ENCODE results near the gene TSPAN14. TPM values are rescaled to one million over a fixed set of nuclear protein-coding genes. Genes with fewer than 3 reads are reported as not detected.

The TSPAN14 gene
- total RNA-seq, 2 experiments from 2014 or later, result 17.0 to 33.4 TPM

DNA sequence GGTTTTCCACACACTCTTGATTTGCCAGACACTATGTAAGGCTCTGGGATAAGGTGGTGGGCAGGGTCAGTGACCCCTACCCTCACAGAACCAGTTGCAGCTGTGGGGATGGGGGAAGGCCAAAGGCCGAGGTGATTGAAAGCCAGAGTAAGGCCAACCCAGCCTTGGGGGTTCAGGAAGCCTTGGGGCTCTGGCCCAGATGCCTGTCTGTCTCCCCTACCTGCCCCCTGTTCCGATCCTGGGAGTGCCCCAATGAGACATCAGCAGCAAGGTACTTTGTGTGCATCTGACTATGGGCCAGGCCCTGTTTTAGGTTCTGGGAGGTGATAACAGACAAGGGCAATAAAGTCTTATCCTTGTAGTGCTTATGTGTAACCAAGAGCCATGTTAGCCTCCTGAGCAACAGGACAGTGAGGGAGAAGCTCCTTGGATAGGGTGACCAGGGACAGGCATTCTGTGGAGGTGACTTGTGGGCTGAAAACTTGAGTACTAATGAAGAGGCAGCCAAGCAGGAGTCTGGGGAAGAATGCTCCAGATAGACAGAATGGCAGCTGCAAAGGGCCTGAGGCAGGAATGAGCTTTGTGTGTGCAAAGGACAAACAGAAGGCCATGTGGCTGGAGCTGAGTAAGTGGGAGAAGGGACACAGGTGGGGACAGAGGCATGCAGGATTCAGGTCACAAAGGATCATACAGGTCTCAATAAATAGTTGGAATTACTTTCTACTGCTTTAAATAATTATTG, 35.4 kb downstream of the TSPAN14 start:
- Histone ChIP-seq H3K4me2 (ENCODE audit: low read length) (no peak overlapping the region), H3K27ac (ENCODE audit: low read depth, low read length, poor library complexity, severe bottlenecking) (no peak overlapping the region), H3K4me3 (ENCODE audit: low read depth, low read length, poor library complexity, severe bottlenecking) (no peak overlapping the region), H3K9me3 (ENCODE audit: low read length) (no peaks in the 10 kb centered on the region), H3K36me3 (ENCODE audit: insufficient read depth, low read length) (peaks cover 61% of the 10 kb centered on the region), H2AFZ (ENCODE audit: low read length) (no peak overlapping the region), H4K20me1 (ENCODE audit: insufficient read depth, low read length) (no peaks in the 10 kb centered on the region), H3K79me2 (ENCODE audit: insufficient read depth, low read depth, low read length) (peaks cover 28% of the 10 kb centered on the region), H3K4me1 (ENCODE audit: insufficient read depth, low read length, poor library complexity, severe bottlenecking) (peaks cover 32% of the 10 kb centered on the region), H3K9me2 (ENCODE audit: insufficient read depth, low read length) (no peaks in the 10 kb centered on the region)
- no peak for DNase-seq (ENCODE audit: low spot score)
- BruUV-seq (replicated peaks), result no TSS peak
- ChIA-PET CTCF (ENCODE audit: unreplicated experiment) (no interaction called here), POLR2A (interaction anchor here (2.0 kb wide), 1 partner anchor 16 kb away, joined by 7 read pairs; no protein-coding TSS in a partner anchor)
- intact Hi-C loops (cut with micrococcal nuclease; ENCODE audit: unreplicated experiment), result no loop called here
- TF ChIP-seq, protein P1, sequence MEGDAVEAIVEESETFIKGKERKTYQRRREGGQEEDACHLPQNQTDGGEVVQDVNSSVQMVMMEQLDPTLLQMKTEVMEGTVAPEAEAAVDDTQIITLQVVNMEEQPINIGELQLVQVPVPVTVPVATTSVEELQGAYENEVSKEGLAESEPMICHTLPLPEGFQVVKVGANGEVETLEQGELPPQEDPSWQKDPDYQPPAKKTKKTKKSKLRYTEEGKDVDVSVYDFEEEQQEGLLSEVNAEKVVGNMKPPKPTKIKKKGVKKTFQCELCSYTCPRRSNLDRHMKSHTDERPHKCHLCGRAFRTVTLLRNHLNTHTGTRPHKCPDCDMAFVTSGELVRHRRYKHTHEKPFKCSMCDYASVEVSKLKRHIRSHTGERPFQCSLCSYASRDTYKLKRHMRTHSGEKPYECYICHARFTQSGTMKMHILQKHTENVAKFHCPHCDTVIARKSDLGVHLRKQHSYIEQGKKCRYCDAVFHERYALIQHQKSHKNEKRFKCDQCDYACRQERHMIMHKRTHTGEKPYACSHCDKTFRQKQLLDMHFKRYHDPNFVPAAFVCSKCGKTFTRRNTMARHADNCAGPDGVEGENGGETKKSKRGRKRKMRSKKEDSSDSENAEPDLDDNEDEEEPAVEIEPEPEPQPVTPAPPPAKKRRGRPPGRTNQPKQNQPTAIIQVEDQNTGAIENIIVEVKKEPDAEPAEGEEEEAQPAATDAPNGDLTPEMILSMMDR (conservative IDR thresholded peaks at IDR 0.05; ENCODE audit: low read length), result no peak
- no peak for TF ChIP-seq EZH2phosphoT487 (IDR thresholded peaks at IDR 0.05; ENCODE audit: borderline replicate concordance, low read depth, low read length)

DNA sequence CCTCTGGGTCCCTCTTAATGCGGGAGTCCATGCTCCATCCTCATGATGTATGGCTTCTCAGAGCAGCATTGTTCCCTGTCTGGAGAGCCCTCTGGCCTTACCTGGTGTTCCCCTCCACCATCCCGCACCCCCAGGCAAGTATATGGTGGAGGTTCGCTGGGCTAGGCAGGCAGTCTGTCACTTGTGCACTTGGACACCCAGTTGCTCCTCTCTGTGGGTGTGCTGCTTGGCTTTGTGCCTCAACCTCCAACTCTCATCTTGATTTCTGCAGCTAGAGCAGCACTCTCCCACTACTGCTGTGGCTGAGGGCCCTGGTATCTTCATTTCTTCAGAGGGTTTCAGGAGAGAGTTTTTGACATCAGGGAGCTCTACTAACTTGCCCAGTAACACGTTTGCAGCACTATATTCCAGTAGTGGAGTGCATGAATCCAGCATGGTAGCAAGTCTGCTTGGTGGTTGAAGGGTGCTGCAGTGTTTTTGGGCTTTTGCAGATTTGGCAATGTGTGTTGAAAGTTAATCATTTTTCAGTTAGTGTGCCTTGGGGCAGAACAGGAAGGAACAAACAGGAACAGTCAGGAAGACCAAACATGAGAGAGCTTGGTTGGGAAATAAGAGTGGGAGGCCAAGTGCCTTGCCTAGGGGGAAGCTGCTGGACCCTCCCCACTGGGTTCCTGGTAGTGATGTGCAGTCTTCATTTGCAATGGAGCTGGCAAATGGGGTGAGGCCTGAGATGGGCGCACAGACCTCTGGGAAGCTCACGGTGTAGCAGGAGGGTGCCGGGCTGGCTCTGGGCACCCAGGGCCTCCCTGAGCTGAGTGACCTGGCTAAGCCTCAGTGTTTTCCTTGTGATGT, 37.4 kb downstream of the TSPAN14 start:
- no peak overlapping the region for H3K4me3 ChIP-seq (ENCODE audit: low read depth, low read length, poor library complexity, severe bottlenecking)
- no peak overlapping the region for H3K4me2 ChIP-seq (ENCODE audit: low read length)
- ChIA-PET CTCF (ENCODE audit: unreplicated experiment) (interaction anchor here (1.0 kb wide), 1 partner anchor 45 kb away, joined by 3 read pairs; no protein-coding TSS in a partner anchor), POLR2A (interaction anchor here (0.8 to 2.7 kb wide), 4 partner anchors 19 to 71 kb away, joined by 3 to 16 read pairs (median 3); no protein-coding TSS in a partner anchor)
- no peaks in the 10 kb centered on the region for H3K9me2 ChIP-seq (ENCODE audit: insufficient read depth, low read length)
- peaks cover 33% of the 10 kb centered on the region for H3K4me1 ChIP-seq (ENCODE audit: insufficient read depth, low read length, poor library complexity, severe bottlenecking)
- intact Hi-C loops (cut with micrococcal nuclease; ENCODE audit: unreplicated experiment), result no loop called here
- peaks cover 31% of the 10 kb centered on the region for H3K79me2 ChIP-seq (ENCODE audit: insufficient read depth, low read depth, low read length)
- H4K20me1 ChIP-seq (ENCODE audit: insufficient read depth, low read length), result no peaks in the 10 kb centered on the region
- H2AFZ ChIP-seq (ENCODE audit: low read length), result no peak overlapping the region
- BruUV-seq (replicated peaks), result no TSS peak
- H3K36me3 ChIP-seq (ENCODE audit: insufficient read depth, low read length), result peaks cover 79% of the 10 kb centered on the region
- TF ChIP-seq, protein P1 (conservative IDR thresholded peaks at IDR 0.05; ENCODE audit: low read length), result no peak
- no peak for TF ChIP-seq EZH2phosphoT487 (IDR thresholded peaks at IDR 0.05; ENCODE audit: borderline replicate concordance, low read depth, low read length)
- no peak overlapping the region for H3K27ac ChIP-seq (ENCODE audit: low read depth, low read length, poor library complexity, severe bottlenecking)
- peaks cover 5% of the 10 kb centered on the region for H3K9me3 ChIP-seq (ENCODE audit: low read length)
- DNase-seq (ENCODE audit: low spot score), result no peak
